GM19023 (cell line): Measurements from ENCODE around the gene SCART1.
"Not testable (repeated sequence)": the region's sequence is repeated elsewhere in the genome, so short reads cannot be mapped to it uniquely, and the experiment has no call there.

Source experiments
- ATAC-seq: cut with Tn5 transposase; IDR thresholded peaks from one replicate; pipeline ENCODE4 v1.9.1; 2021; ENCODE audit warnings: mild to moderate bottlenecking, moderate library complexity; ENCODE audit not compliant: unreplicated experiment

SCART1 gene

GRCh38 chr10:133469205-133469604 lies 15.5 kb downstream of the SCART1 start:
- not testable (repeated sequence) for ATAC-seq

DNA sequence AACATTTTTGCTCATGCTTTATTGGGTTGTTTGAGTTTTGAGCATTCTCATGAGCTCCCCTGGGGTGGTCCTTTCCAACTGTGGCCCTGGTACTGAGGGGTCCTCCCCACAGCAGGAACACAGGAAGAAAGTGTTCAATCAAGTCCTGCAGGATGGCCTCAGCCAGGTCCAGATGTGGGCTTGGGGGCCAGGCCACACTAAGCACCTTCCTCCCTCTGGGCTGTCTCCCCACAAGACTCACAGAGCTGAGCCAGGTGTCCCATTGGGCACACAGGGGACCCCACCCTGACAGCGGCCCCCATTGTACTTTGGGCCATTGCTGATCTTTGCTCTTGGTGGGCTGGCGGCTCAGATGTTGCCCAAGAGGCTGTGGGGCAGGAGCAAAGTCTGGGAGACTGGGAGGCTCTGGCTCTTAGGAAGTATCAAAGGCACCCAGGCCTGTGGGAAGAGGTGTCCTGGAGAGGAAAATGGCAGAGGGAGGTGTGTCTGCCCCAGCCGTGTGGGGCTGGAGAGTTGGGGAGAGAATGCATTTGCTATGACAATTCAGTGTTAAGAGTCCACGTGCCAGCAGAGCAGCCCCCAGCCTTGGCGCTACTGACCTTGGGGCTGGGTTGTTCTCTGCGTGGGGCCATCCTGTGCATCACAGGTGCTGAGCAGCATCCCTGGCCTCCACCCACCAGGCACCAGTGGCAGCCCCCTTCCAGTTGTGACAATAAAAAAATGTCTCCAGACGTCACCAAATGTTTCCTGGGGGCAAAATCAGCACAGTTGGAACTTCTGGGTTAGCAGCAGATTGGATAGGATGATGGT lies 17.8 kb downstream of the SCART1 start:
- ATAC-seq, result no peak

- ATAC-seq, result no peak
Observed at GRCh38 chr10:133473270-133473669, 19.5 kb downstream of the SCART1 start.

DNA sequence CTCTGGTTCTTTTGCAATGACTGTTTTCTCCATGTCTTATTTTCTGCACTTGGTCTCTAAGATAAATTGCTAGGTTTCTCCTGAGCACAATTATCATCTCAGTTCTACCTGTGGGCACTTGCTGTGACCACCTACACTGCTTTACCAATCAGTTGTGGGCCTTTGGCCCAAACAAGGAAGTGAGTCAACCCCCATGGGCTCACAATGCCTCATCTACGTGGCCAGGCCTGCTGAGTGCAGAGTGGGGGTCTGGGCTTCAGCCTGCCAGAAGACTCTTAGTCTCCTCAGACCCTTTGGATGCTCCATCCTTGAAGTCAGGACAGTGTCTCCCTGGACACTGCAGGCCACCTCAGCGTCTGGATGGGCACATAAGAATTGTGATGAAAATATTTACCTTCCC lies 20.3 kb downstream of the SCART1 start:
- ATAC-seq, result no peak

- ATAC-seq, result no peak
Observed at GRCh38 chr10:133474665-133475424, 21.1 kb downstream of the SCART1 start.

GRCh38 chr10:133475425-133475734 lies 21.6 kb downstream of the SCART1 start:
- ATAC-seq, result no peak

DNA sequence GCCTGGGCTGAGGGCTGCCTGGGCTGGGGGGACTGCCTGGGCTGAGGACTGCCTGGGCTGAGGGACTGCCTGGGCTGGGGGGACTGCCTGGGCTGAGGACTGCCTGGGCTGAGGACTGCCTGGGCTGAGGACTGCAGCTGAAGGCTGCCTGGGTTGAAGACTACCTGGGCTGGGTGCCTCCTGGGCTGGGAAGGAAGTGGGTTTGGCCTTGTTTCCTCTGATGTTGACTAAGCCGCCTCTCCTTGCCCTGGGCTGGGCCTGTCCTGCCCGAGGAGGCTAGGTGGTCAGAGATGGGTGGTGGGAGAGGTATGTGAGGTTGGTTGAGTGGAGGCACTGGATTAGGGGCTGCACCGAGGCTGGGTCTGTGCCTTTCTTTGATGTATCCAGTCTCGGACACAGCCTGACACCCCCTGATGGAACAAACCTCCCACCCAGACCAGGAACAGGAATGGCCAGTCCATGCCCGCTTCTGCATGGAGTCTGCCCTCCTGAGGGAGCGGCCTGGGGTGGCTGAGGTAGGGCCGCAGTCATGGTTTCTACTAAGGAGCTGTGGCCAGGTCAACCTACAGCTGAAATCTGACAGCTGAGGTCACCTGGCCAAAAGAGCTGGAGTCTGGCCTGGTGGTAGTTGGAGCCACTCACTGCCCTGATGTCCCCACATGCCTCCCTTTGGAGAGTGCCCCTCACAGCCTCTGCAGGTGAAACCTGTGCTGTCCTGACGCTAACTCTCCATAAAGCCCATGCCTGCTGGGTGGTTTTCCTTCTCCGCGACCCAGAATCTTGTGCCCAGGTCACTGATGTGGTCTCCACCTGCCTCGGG lies 22.3 kb downstream of the SCART1 start:
- ATAC-seq, result no peak

DNA sequence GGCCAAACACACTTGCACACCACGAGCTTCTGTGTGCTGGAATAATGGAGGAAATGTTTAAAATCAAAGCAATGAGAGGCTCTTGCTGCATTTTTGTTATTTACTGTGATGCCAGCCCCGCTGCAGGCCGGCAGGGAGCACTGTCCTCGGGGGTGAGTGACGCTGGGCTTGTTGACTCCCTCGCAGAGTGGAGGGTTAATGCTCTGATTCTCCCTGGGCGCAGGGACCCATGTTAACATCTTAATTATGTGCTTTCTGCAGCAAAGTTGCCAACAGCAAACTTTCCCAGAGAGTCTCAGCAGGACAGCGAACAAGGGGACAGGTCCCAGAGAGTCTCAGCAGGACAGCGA lies 22.9 kb downstream of the SCART1 start:
- ATAC-seq, result no peak

DNA sequence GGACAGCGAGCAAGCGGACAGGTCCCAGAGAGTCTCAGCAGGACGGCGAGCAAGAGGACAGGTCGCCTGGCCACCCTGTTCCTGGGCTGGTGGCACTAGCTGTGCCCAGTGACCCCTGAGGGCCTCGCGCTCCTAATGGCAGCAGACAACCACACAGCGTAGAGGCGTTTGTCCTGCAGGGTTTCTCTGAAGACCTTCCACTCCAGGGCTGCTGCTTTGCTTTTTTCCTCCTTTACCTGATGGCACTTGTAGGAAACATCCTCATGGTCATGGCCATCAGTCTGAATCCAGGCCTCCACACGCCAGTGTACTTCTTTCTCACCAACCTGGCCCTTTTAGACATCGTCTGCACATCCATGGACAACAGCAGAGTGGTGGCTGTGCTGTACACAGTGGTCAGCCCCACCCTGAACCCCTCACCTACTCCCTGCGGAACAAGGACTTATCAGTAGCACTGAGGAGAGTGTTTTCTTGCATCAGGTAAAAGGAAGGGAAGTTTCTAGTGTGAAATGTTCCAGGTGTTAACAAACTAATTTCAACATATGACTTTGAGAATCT lies 27.4 kb downstream of the SCART1 start:
- ATAC-seq, result no peak

DNA sequence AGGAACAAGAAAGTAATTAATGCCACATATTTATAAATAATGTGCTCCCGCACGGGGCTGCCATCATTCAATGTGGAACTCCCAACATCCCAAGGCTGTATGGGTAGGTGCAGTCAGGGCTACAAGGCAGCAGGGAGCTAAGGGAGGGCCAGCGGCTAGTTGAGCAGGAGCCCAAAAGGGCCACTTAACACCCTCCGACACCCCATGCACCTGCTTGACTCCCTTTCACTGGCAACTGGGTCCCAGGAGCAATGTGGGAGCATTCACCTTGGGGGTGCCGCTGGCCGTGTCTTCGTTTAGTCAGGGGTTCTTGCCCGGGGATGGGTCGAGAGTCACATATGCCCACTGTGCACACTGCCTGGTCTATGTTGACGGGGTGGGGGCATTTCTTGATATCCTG lies 27.9 kb downstream of the SCART1 start:
- no peak for ATAC-seq

GRCh38 chr10:133484818-133485217 lies 31.1 kb downstream of the SCART1 start:
- ATAC-seq, result no peak

DNA sequence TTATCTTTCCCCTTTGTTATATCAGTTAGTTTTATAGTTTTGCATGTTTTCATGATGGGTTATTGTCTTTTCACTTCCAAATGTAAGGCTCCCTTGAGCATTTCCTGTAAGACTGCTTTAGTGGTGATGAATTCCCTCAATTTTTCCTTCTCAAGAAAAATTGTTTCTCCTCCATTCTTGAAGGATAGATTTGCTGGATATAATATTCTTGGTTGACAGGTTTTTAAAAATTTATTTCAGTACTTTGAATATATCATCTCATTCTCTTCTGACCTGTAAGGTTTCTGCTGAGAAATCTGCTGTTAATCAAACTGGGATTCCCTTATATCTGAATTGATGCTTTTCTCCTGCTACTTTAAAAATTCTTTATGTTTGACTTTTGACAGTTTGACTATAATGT lies 33.3 kb downstream of the SCART1 start:
- ATAC-seq, result no peak

DNA sequence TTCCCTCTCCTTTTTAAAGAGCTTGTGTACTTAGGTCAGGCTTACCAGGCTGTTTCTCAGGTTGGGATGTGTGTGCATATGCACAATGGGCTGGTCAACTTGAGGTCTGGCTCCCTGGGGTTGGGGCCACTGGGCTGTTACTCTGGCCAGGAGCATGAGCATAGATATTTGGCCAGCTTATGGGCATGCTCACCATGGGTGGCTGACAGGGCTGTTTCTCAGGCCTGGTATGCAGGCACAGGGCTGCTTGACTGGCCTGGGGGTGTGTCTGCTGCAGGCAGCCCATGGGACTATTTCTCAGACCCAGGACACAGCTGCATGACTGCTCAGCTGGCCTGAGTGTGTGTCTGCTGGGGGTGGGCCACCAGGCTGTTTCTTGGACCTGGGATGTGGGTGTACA lies 34.6 kb downstream of the SCART1 start:
- no peak for ATAC-seq

GRCh38 chr10:133489816-133490588 lies 36.3 kb downstream of the SCART1 start:
- no peak for ATAC-seq

DNA sequence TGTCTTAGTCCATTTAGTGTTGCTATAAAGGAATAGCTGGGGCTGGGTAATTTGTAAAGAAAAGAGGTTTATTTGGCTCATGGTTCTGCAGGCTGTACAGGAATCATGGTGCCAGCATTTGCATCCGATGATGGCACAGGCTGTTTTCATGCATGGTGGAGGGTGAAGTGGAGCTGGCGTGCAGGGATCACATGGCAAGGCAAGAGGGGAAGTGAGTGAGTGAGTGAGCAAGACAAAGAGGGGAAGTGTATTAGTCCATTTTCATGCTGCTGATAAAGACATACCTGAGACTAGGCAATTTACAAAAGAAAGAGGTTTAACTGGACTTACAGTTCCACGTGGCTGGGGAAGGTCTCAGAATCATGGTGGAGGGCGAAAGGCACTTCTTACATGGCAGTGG lies 39.8 kb downstream of the SCART1 start:
- ATAC-seq, result not testable (repeated sequence)

- not testable (repeated sequence) for ATAC-seq
Observed at GRCh38 chr10:133497363-133497762, 43.6 kb downstream of the SCART1 start.

DNA sequence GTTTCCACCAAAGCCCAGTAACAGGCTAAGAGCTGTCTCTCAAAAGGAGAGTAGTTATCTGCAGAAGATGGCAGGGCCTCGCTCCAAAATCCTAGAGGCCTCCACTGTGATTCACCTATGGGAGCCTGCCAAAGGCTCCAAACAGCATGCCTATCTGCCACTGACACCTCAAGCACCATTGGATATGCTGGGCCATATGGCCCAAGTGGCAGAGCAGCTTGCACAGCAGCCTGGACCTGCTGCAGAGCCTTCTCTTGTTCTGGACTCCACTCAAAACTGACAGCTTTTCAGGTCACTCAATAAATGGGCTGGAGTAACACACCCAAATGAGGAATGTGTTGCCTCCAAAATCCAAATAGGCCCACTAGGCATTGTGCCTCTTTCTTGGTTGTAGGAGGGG lies 45.4 kb downstream of the SCART1 start:
- ATAC-seq, result not testable (repeated sequence)

- ATAC-seq, result not testable (repeated sequence)
Observed at GRCh38 chr10:133500897-133501296, 47.2 kb downstream of the SCART1 start.

GRCh38 chr10:133509700-133510099 lies 56.0 kb downstream of the SCART1 start:
- ATAC-seq, result no peak

GRCh38 chr10:133511408-133511807 lies 57.7 kb downstream of the SCART1 start:
- no peak for ATAC-seq
